Tibial artery (tissue), 4 donors: ENCODE data around the gene CPOX.
A peak's percentile ranks its signal among the peaks of the same experiment; 100 is the strongest.
"Not testable (repeated sequence)": the region's sequence is repeated elsewhere in the genome, so short reads cannot be mapped to it uniquely, and the experiment has no call there.

Experiments used
- DNase-seq, 2 donors: peaks; one replicate each; pipeline ENCODE4 v3.0.0-alpha.2; 2019
- H3K27ac ChIP-seq, 2 donors: fragments of 200-600 bp; sonication (generic) in 1 of 2; 1 replicate in 1 of 2; 2 replicates in 1 of 2; pipeline ENCODE4 v1.5.1; 2018 to 2019; ENCODE audit warnings: mild to moderate bottlenecking in 1 of 2
- H3K27me3 ChIP-seq, 2 donors: fragments of 200-600 bp; sonication (generic) in 1 of 2; one replicate each; pipeline versions ENCODE4 v1.5.1 to v1.6.0; 2016 to 2019
- H3K36me3 ChIP-seq, 3 donors: fragments of 200-600 bp; sonication (generic) in 2 of 3; one replicate each; pipeline ENCODE4 v1.5.1; 2016 to 2019; ENCODE audit warnings: mild to moderate bottlenecking in 2 of 3
- H3K4me1 ChIP-seq, 4 donors: fragments of 200-600 bp; sonication (generic) in 2 of 4; 1 replicate in 3 of 4; 2 replicates in 1 of 4; pipeline ENCODE4 v1.5.1; 2016 to 2019
- H3K4me3 ChIP-seq, 2 donors: fragments of 200-600 bp; sonication (generic) in 1 of 2; 1 replicate in 1 of 2; 2 replicates in 1 of 2; pipeline ENCODE4 v1.5.1; 2018 to 2019; ENCODE audit warnings: mild to moderate bottlenecking in 2 of 2
- H3K9me3 ChIP-seq, 3 donors: fragments of 200-600 bp; sonication (generic) in 1 of 3; one replicate each; pipeline ENCODE4 v1.5.1; 2016 to 2019
- CTCF ChIP-seq, 2 experiments: fragments of 200-600 bp in 1 of 2; fragments of 450-650 bp in 1 of 2; IDR thresholded peaks; one replicate each; pipeline ENCODE4 v1.5.1; 2017 to 2019; ENCODE audit warnings: antibody characterized with exemption in 2 of 2, mild to moderate bottlenecking in 1 of 2, moderate library complexity in 1 of 2
- intact Hi-C: fragments of 100-400 bp; cut with DNase I; formaldehyde crosslinking; loops from one replicate; pipeline ENCODE4 v1.15.0; 2023; ENCODE audit warnings: low total_unique reads

The CPOX gene

GRCh38 chr3:98593046-98593936, at the start of gene CPOX:
CPOX (minus strand) TSS chr3:98593611; CDS start chr3:98593504, 107 bp downstream.
- intact Hi-C loops, result loop anchor here (5.0 to 10.0 kb wide), 2 partner anchors 71 to 402 kb away; partner anchors contain the start of gene CLDND1
- Histone ChIP-seq H3K27me3 (no peaks in the 10 kb centered on the region), H3K27ac (peak within 1 kb of the TSS; percentile 78 to 92), H3K4me3 (peak within 1 kb of the TSS; percentile 77 to 90), H3K9me3 (no peaks in the 10 kb centered on the region), H3K36me3 (peaks cover 9 to 20% (median 18%) of the 10 kb centered on the region in 3 donors), H3K4me1 (peaks cover 0 to 19% (median 10%) of the 10 kb centered on the region in 4 donors)
- peak; percentile 91 to 92 for DNase-seq
- TF ChIP-seq CTCF (IDR thresholded peaks at IDR 0.05), result no peak

GRCh38 chr3:98642769-98643168, 49.4 kb upstream of the CPOX start:
- DNase-seq, intact Hi-C loops, H3K4me3 ChIP-seq, H3K9me3 ChIP-seq, H3K4me1 ChIP-seq, H3K27ac ChIP-seq, H3K27me3 ChIP-seq, H3K36me3 ChIP-seq: not testable (repeated sequence)

GRCh38 chr3:98641756-98642155, 48.3 kb upstream of the CPOX start:
- H3K4me1 ChIP-seq, H3K36me3 ChIP-seq, H3K27ac ChIP-seq, H3K9me3 ChIP-seq, H3K27me3 ChIP-seq, H3K4me3 ChIP-seq, DNase-seq, intact Hi-C loops: not testable (repeated sequence)

- intact Hi-C loops, H3K27ac ChIP-seq, H3K27me3 ChIP-seq, H3K9me3 ChIP-seq, DNase-seq, H3K4me3 ChIP-seq, H3K36me3 ChIP-seq, H3K4me1 ChIP-seq: not testable (repeated sequence)
These were observed 45.1 kb upstream of the CPOX start for GRCh38 chr3:98638515-98638914.

- DNase-seq, result no peak
- no peaks in the 10 kb centered on the region for H3K27me3 ChIP-seq
- H3K36me3 ChIP-seq, result no peaks in the 10 kb centered on the region
- TF ChIP-seq CTCF (IDR thresholded peaks at IDR 0.05), result no peak
- H3K4me3 ChIP-seq, result no peak overlapping the region
- no peak overlapping the region for H3K27ac ChIP-seq
- intact Hi-C loops, result no loop called here
- H3K4me1 ChIP-seq, result no peaks in the 10 kb centered on the region
- H3K9me3 ChIP-seq, result no peaks in the 10 kb centered on the region
These were observed 37.0 kb upstream of the CPOX start for GRCh38 chr3:98630416-98630815.

- no peak for TF ChIP-seq CTCF (IDR thresholded peaks at IDR 0.05)
- no peaks in the 10 kb centered on the region for H3K4me1 ChIP-seq
- no peaks in the 10 kb centered on the region for H3K36me3 ChIP-seq
- no peaks in the 10 kb centered on the region for H3K9me3 ChIP-seq
- intact Hi-C loops, result loop anchor here (10.0 kb wide), 1 partner anchor 346 kb away; no protein-coding TSS in a partner anchor
- H3K27ac ChIP-seq, result no peak overlapping the region
- no peaks in the 10 kb centered on the region for H3K27me3 ChIP-seq
- no peak overlapping the region for H3K4me3 ChIP-seq
- no peak for DNase-seq
These were observed 34.9 kb upstream of the CPOX start for GRCh38 chr3:98628317-98628716.

- no peaks in the 10 kb centered on the region for H3K27me3 ChIP-seq
- H3K9me3 ChIP-seq, result no peaks in the 10 kb centered on the region
- no peak for DNase-seq
- no peaks in the 10 kb centered on the region for H3K36me3 ChIP-seq
- H3K27ac ChIP-seq, result no peak overlapping the region
- H3K4me1 ChIP-seq, result no peaks in the 10 kb centered on the region
- intact Hi-C loops, result loop anchor here (10.0 kb wide), 1 partner anchor 349 kb away; no protein-coding TSS in a partner anchor
- no peak for TF ChIP-seq CTCF (IDR thresholded peaks at IDR 0.05)
- H3K4me3 ChIP-seq, result no peak overlapping the region
These were observed 32.7 kb upstream of the CPOX start for GRCh38 chr3:98626151-98626550.
